Stimulated activated naive B cell treated with anti-CD40 and anti-IgM and Interleukin-4, amounts not matched to agents 10 μg/mL and 1 μg/mL and 100 μg/mL, for 72 hours (primary cell): ENCODE results near the gene LRMDA.

Source experiments
- ATAC-seq, 2 donors: fragments of 150-1000 bp; cut with Tn5 transposase; replicated peaks; 2 replicates each; pipeline ENCODE4 v1.10.0; 2021; ENCODE audit warnings: moderate library complexity in 1 of 2
- DNase-seq: peaks from one replicate; pipeline ENCODE4 v3.0.0; 2021
- H3K27ac Mint-ChIP-seq: one replicate; pipeline ENCODE4 v1.8.0; 2022; ENCODE audit warnings: mild to moderate bottlenecking, mixed read lengths
- H3K27me3 Mint-ChIP-seq, 2 donors: one replicate each; pipeline ENCODE4 v1.8.0; 2022; ENCODE audit warnings: mixed read lengths in 2 of 2
- H3K36me3 Mint-ChIP-seq, 2 donors: one replicate each; pipeline ENCODE4 v1.8.0; 2022; ENCODE audit warnings: mixed read lengths in 2 of 2, mild to moderate bottlenecking in 1 of 2
- H3K4me1 Mint-ChIP-seq, 2 donors: one replicate each; pipeline ENCODE4 v1.8.0; 2022; ENCODE audit warnings: mixed read lengths in 2 of 2, mild to moderate bottlenecking in 1 of 2
- H3K4me3 Mint-ChIP-seq, 2 donors: one replicate each; pipeline ENCODE4 v1.8.0; 2022; ENCODE audit warnings: mild to moderate bottlenecking in 2 of 2, mixed read lengths in 2 of 2, moderate library complexity in 1 of 2
- H3K9me3 Mint-ChIP-seq, 2 donors: one replicate each; pipeline ENCODE4 v1.8.0; 2022; ENCODE audit warnings: mixed read lengths in 2 of 2, mild to moderate bottlenecking in 1 of 2

LRMDA gene

DNA sequence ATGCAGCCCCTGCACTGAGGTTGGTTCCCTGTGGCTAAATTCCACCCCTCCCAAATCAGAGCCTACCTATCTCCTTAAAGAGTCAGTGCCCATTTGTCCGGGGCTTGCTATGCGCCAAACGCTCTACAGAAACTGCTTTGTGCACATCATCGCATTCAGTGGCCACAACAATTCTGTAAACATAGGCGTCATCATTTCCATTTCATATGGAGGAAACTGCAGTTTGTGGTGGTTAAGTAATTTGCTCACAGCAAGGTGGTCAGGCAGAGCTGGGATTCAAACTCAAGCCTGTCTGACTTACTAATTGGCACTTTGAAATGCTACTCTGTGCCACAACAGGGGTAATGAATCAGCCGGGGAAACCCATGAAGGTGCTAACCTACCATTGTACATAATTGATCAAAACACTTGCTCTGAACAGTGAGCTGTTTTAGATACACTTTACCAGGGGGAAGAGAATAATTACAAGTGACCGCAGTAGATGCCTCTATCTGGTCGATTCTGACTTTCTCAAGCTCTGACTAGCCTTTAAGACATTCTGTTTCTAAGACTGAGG lies 775.5 kb downstream of the LRMDA start:
- Mint-ChIP-seq H3K27me3 (no peaks in the 10 kb centered on the region), H3K4me1 (no peaks in the 10 kb centered on the region), H3K27ac (no peak overlapping the region), H3K9me3 (no peaks in the 10 kb centered on the region), H3K36me3 (no peaks in the 10 kb centered on the region), H3K4me3 (no peak overlapping the region)
- no peak for DNase-seq
- no peak for ATAC-seq

- no peaks in the 10 kb centered on the region for H3K9me3 Mint-ChIP-seq
- no peaks in the 10 kb centered on the region for H3K36me3 Mint-ChIP-seq
- no peak for ATAC-seq
- DNase-seq: no peak
- no peak overlapping the region for H3K4me3 Mint-ChIP-seq
- no peaks in the 10 kb centered on the region for H3K4me1 Mint-ChIP-seq
- no peaks in the 10 kb centered on the region for H3K27me3 Mint-ChIP-seq
- H3K27ac Mint-ChIP-seq: no peak overlapping the region
These were observed 777.7 kb downstream of the LRMDA start for GRCh38 chr10:76209135-76209534.

GRCh38 chr10:76210211-76210610 lies 778.8 kb downstream of the LRMDA start:
- H3K4me3 Mint-ChIP-seq: no peak overlapping the region
- H3K27ac Mint-ChIP-seq: no peak overlapping the region
- no peaks in the 10 kb centered on the region for H3K4me1 Mint-ChIP-seq
- ATAC-seq: no peak
- no peaks in the 10 kb centered on the region for H3K27me3 Mint-ChIP-seq
- no peaks in the 10 kb centered on the region for H3K36me3 Mint-ChIP-seq
- no peak for DNase-seq
- H3K9me3 Mint-ChIP-seq: no peaks in the 10 kb centered on the region

DNA sequence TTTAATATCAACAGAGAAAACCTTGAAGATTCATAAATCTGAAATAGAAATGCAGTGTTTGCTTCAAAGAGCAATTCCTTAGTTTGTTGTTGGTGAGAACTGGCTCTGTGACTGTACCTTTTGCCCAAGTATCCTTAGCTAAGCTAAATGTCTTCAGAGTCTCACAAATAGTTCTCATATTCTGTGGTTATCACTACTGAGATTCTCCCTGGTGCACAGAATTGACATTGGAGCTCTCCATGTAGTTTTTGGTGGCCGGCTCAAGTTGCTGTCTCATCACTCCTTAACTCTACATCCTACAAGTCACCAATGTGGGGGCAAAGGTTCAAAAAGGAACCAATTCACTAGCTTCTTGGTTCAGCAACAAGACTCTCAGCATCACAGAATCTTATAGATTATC lies 780.3 kb downstream of the LRMDA start:
- H3K4me3 Mint-ChIP-seq: no peak overlapping the region
- DNase-seq (no peak), ATAC-seq (no peak)
- H3K27me3 Mint-ChIP-seq: no peaks in the 10 kb centered on the region
- peaks cover 0 to 2% of the 10 kb centered on the region in 2 donors for H3K9me3 Mint-ChIP-seq
- H3K36me3 Mint-ChIP-seq: no peaks in the 10 kb centered on the region
- H3K27ac Mint-ChIP-seq: no peak overlapping the region
- no peaks in the 10 kb centered on the region for H3K4me1 Mint-ChIP-seq

GRCh38 chr10:76213876-76214275 lies 782.5 kb downstream of the LRMDA start:
- H3K9me3 Mint-ChIP-seq: peaks cover 0 to 5% of the 10 kb centered on the region in 2 donors
- no peak overlapping the region for H3K27ac Mint-ChIP-seq
- ATAC-seq (no peak), DNase-seq (no peak)
- H3K36me3 Mint-ChIP-seq: no peaks in the 10 kb centered on the region
- no peaks in the 10 kb centered on the region for H3K4me1 Mint-ChIP-seq
- no peak overlapping the region for H3K4me3 Mint-ChIP-seq
- no peaks in the 10 kb centered on the region for H3K27me3 Mint-ChIP-seq

DNA sequence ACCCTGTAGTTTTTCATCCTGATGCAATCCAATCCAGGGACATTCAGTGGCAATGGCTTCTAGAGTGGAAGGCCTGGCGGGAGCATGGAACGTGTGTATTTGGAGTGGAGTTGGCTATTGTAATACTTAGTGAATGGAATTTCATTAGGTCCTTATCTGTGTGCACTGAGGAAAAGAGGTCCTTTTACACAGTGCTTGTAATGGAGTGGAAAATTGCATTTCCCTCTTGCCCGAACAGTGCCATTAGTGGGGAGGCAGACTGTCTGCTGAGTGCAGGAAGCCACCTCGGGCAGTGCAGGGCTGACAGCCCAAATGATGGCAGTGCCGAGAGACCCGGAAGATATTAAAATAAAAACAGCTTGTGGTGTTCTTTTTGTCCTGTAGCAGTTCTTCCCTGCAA lies 786.6 kb downstream of the LRMDA start:
- Mint-ChIP-seq H3K27me3 (no peaks in the 10 kb centered on the region), H3K4me3 (no peak overlapping the region), H3K9me3 (peaks cover 0 to 8% of the 10 kb centered on the region in 2 donors)

GRCh38 chr10:76229341-76229740 lies 797.9 kb downstream of the LRMDA start:
- ATAC-seq: no peak
- Mint-ChIP-seq H3K9me3 (peaks cover 3 to 6% of the 10 kb centered on the region in 2 donors), H3K4me3 (no peak overlapping the region), H3K27ac (no peak overlapping the region), H3K27me3 (no peaks in the 10 kb centered on the region), H3K4me1 (no peaks in the 10 kb centered on the region), H3K36me3 (no peaks in the 10 kb centered on the region)
- no peak for DNase-seq

More for the DNA sequence above, 786.6 kb downstream of the LRMDA start:
- Mint-ChIP-seq H3K4me1 (no peaks in the 10 kb centered on the region), H3K27ac (no peak overlapping the region), H3K36me3 (no peaks in the 10 kb centered on the region)
- ATAC-seq: no peak
- DNase-seq: no peak

GRCh38 chr10:76230921-76231285 lies 799.5 kb downstream of the LRMDA start:
- Mint-ChIP-seq H3K27me3 (no peaks in the 10 kb centered on the region), H3K36me3 (no peaks in the 10 kb centered on the region), H3K4me1 (no peaks in the 10 kb centered on the region), H3K9me3 (peaks cover 1 to 5% of the 10 kb centered on the region in 2 donors), H3K4me3 (no peak overlapping the region), H3K27ac (no peak overlapping the region)
- DNase-seq (no peak), ATAC-seq (no peak)

DNA sequence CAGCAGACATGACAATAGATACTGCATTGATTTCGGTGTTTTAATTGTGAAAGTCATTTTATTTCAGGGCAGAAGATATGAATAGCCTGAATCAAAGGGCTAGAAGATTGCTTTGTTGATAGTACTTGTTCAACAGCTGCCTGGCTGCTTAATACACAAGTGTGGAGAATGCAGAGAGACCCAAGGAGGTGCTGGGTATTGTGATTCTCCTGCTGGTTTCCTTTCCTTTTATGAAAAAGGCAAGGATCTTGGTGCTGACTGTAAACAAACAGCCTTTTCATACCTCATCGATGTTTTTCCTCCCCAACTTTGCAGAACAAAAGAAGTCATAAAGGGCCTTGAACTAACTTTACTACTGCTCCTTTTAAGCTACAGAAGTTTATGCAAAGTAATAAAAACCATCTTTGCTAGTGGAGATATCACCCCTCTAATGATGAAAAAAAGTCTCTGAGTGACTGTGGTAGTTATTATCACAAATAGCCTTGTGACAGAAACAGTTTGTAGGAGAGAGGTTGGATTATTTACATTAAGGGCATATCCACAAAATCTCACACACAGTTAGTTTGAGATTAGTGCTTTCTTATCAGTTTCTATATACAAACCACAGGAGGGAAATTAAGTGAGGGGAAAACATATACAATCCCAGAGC lies 800.0 kb downstream of the LRMDA start:
- Mint-ChIP-seq H3K9me3 (peaks cover 0 to 3% of the 10 kb centered on the region in 2 donors), H3K4me1 (no peaks in the 10 kb centered on the region), H3K36me3 (no peaks in the 10 kb centered on the region), H3K4me3 (no peak overlapping the region), H3K27ac (no peak overlapping the region), H3K27me3 (no peaks in the 10 kb centered on the region)
- ATAC-seq (no peak), DNase-seq (no peak)

GRCh38 chr10:76234499-76235226 lies 803.2 kb downstream of the LRMDA start:
- Mint-ChIP-seq H3K4me1 (no peaks in the 10 kb centered on the region), H3K27me3 (no peaks in the 10 kb centered on the region), H3K9me3 (peaks cover 0 to 3% of the 10 kb centered on the region in 2 donors), H3K36me3 (no peaks in the 10 kb centered on the region), H3K27ac (no peak overlapping the region), H3K4me3 (no peak overlapping the region)
- ATAC-seq (no peak), DNase-seq (no peak)

DNA sequence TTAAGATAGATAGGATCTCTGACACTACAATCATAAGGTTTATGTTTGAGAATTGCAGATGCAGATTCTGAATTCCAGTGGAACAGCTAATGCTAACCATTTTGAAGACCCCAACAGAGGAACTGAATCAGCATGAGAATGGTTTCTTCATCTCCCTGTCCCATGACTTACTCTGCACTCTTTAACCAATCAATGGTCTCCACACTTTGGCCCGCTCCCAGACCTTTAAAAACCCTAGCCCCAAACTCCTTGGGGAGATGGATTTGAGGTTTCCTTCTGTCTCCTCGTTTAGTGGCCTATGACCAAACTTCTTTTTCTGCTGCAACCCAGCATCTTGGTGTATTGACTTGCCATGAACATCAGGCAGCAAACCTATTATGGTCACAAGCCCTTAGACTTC lies 804.9 kb downstream of the LRMDA start:
- Mint-ChIP-seq H3K4me3 (no peak overlapping the region), H3K4me1 (no peaks in the 10 kb centered on the region), H3K27me3 (no peaks in the 10 kb centered on the region), H3K27ac (no peak overlapping the region), H3K9me3 (peaks cover 0 to 3% of the 10 kb centered on the region in 2 donors), H3K36me3 (no peaks in the 10 kb centered on the region)
- DNase-seq (no peak), ATAC-seq (no peak)

GRCh38 chr10:76242956-76243355 lies 811.5 kb downstream of the LRMDA start:
- H3K4me1 Mint-ChIP-seq: no peaks in the 10 kb centered on the region
- no peaks in the 10 kb centered on the region for H3K36me3 Mint-ChIP-seq
- no peaks in the 10 kb centered on the region for H3K27me3 Mint-ChIP-seq
- ATAC-seq: no peak
- H3K9me3 Mint-ChIP-seq: peaks cover 0 to 3% of the 10 kb centered on the region in 2 donors
- DNase-seq: no peak
- H3K27ac Mint-ChIP-seq: no peak overlapping the region
- H3K4me3 Mint-ChIP-seq: no peak overlapping the region

GRCh38 chr10:76244061-76244686 lies 812.8 kb downstream of the LRMDA start:
- ATAC-seq: no peak
- Mint-ChIP-seq H3K9me3 (peaks cover 0 to 3% of the 10 kb centered on the region in 2 donors), H3K4me1 (no peaks in the 10 kb centered on the region), H3K27ac (no peak overlapping the region), H3K36me3 (no peaks in the 10 kb centered on the region), H3K27me3 (no peaks in the 10 kb centered on the region), H3K4me3 (no peak overlapping the region)
- no peak for DNase-seq

DNA sequence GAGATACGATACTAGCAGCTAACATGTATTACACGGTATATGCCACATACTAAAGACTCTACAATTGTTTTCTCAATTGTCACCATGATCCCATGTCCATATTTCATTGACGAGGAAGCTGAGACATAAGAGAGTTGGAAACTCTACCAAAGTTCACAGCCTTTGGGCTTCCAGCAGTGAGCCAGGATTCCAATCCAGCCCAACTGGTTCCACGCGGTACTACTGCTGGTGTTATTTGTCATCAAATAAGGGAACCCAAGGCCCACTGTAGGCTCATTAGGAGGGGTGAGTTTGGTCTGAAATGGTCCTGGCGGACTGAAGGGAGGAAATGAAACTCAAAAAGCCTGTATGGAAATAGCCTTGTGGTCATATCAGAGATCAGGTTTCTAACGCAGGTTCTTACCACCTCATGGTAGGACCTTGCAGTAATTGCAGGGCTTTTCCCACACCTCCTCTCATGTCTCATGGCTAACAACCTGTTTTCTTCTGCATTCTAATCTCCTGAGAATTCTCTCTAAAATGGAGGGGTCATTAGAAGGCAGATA lies 814.6 kb downstream of the LRMDA start:
- Mint-ChIP-seq H3K27me3 (no peaks in the 10 kb centered on the region), H3K36me3 (no peaks in the 10 kb centered on the region), H3K4me3 (no peak overlapping the region), H3K27ac (no peak overlapping the region), H3K9me3 (peaks cover 0 to 3% of the 10 kb centered on the region in 2 donors), H3K4me1 (no peaks in the 10 kb centered on the region)
- DNase-seq: no peak
- ATAC-seq: no peak
